HG03066 (cell line): ENCODE data around the gene IDH3G.

Experiments
- ATAC-seq: cut with Tn5 transposase; IDR thresholded peaks from one replicate; pipeline ENCODE4 v1.9.1; 2021; ENCODE audit warnings: low read depth; ENCODE audit not compliant: unreplicated experiment

The IDH3G gene

GRCh38 chrX:153816831-153817690, 22.9 kb upstream of the IDH3G start:
- ATAC-seq, result no peak

GRCh38 chrX:153814591-153815315, 20.6 kb upstream of the IDH3G start:
- no peak for ATAC-seq

GRCh38 chrX:153813161-153813560, 19.0 kb upstream of the IDH3G start:
- no peak for ATAC-seq

GRCh38 chrX:153812220-153812619, 18.0 kb upstream of the IDH3G start:
- no peak for ATAC-seq

- ATAC-seq, result no peak
Observed at GRCh38 chrX:153807976-153808375, 13.8 kb upstream of the IDH3G start.

- no peak for ATAC-seq
Observed at GRCh38 chrX:153806999-153807575, 12.9 kb upstream of the IDH3G start.

- ATAC-seq, result no peak
Observed at GRCh38 chrX:153805436-153805835, 11.3 kb upstream of the IDH3G start.

- ATAC-seq, result no peak
Observed at GRCh38 chrX:153804621-153805020, 10.4 kb upstream of the IDH3G start.

- ATAC-seq, result no peak
Observed at GRCh38 chrX:153804100-153804595, 10.0 kb upstream of the IDH3G start.

GRCh38 chrX:153803211-153804099, 9.3 kb upstream of the IDH3G start:
- no peak for ATAC-seq

GRCh38 chrX:153802513-153803045, 8.4 kb upstream of the IDH3G start:
- ATAC-seq, result no peak

GRCh38 chrX:153801669-153802068, 7.5 kb upstream of the IDH3G start:
- ATAC-seq, result no peak

- ATAC-seq, result no peak
Observed at GRCh38 chrX:153800746-153801145, 6.6 kb upstream of the IDH3G start.

GRCh38 chrX:153800177-153800722, 6.1 kb upstream of the IDH3G start:
- ATAC-seq, result no peak

GRCh38 chrX:153799326-153799725, 5.2 kb upstream of the IDH3G start:
- no peak for ATAC-seq

GRCh38 chrX:153797415-153798015, 3.3 kb upstream of the IDH3G start:
- no peak for ATAC-seq

- ATAC-seq, result no peak
Observed at GRCh38 chrX:153794897-153795816, 982 bp upstream of the IDH3G start.

- no peak for ATAC-seq
Observed at GRCh38 chrX:153793291-153793690, 884 bp downstream of the IDH3G start.
